Activated T-cell treated with anti-CD3 and anti-CD28 coated beads for 24 hours (primary cell): ENCODE results near the gene RBM18.

Source experiments
- DNase-seq: peaks from one replicate; pipeline ENCODE4 v3.0.0-alpha.2; 2020; ENCODE audit warnings: low read depth

RBM18 gene

DNA sequence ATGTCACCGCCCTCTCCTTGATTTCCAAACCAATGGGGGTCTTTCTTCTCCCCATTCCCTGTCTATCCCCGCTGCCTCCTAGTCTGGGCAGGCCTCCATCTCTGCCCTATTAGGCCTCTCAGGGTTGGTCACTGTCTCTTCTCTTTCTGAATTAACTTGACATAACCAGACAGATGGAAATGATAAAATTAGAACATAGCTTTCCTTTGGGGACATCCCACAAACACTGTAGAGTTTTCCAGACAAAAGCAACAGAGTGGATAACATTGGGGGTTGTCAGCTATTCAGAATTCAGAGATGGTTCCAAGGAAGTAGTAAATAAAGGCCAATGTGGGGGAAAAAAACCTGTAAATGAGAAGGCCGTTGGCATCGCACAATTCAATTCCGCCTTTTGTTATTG is 60.6 kb downstream of the RBM18 start:
- no peak for DNase-seq

DNA sequence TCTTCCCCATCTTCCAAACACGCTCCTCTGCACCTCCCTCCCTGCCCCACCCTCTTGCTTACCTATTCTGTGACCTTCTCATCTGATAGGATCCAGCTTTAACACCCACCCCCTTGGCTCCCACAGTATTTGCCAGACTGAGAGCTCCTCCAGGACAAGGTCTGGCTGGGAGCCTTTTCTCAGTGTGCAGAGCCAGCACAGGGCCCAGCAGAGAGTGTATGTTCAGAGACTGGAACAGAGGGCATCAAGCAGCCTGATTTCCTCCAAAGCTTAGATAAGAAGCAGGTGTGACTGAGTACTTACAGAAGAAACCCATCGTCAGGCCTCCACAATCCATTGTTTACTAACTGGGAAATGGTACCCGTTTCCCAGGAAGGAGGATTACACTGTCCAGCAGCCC is 62.5 kb downstream of the RBM18 start:
- DNase-seq, result no peak

DNA sequence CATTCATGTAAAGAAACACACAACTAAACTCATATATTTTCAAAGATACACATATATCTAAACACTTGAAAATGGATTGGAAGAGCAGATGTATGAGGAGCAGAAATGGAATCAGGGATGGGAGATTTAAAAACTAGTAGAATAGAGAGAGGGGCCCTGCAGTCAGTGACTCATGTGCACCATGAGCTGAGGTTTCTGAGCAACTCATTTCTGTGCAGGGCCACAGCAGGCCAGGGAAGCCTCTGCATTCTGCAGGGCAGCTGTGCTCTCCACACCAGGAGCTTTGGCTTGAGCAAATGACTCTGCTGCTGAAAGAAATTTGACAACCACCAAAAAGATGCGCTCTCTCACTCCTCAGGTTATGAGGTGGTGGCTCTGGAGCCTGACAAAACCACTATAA is 63.0 kb downstream of the RBM18 start:
- DNase-seq, result no peak

DNA sequence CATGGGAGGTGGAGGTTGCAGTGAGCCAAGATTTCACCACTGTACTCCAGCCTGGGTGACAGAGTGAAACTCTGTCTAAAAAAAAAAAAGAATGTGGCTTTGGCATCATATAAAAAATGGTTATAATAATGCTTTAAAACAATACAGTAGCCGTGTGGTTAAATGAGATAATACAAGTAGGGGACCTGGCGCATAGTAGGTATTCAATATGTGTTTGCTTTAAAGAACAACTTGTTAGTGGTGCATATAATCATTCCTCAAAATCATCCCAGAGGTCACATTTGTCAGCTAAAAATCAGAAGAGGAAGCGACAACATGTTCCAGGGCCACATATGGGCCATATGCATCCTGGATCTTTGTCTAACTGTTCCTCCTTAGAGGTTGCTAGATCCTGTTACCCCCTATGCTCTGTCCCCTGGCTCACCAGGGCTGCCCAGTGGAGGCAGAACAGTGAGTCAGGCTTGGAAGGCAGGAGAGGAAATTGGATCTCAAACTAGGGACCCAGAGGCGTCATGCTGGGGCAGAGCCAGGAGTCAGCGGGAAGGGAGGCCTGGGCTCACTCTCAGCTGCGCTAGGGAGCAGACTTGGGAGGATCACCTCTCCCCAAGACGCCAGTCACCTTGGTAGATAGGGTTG is 63.6 kb downstream of the RBM18 start:
- DNase-seq, result no peak

DNA sequence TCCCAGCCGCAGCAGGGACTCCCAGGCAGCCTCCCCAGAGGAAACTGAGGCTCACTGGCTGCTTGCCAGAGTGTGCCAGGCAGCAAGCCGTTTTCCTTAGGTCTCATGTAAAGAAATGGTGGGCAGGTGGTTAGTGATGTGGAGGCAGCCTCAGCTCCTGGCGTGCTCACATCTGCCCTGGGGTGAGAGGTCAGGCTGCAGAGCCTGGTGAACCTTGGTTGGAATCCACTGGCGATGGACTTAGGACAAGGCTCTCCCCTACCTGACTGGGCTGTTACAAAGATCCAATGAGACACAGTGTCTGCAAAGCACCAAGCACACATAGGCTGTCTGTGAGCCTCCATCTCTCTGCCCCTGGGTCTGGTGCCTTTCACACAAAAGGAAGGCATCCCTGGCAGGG is 66.8 kb downstream of the RBM18 start:
- no peak for DNase-seq

GRCh38 chr9:122197426-122197825 is 67.2 kb downstream of the RBM18 start:
- no peak for DNase-seq

- no peak for DNase-seq
Measured at GRCh38 chr9:122195875-122196274, 68.8 kb downstream of the RBM18 start.

GRCh38 chr9:122193651-122194050 is 71.0 kb downstream of the RBM18 start:
- no peak for DNase-seq

DNA sequence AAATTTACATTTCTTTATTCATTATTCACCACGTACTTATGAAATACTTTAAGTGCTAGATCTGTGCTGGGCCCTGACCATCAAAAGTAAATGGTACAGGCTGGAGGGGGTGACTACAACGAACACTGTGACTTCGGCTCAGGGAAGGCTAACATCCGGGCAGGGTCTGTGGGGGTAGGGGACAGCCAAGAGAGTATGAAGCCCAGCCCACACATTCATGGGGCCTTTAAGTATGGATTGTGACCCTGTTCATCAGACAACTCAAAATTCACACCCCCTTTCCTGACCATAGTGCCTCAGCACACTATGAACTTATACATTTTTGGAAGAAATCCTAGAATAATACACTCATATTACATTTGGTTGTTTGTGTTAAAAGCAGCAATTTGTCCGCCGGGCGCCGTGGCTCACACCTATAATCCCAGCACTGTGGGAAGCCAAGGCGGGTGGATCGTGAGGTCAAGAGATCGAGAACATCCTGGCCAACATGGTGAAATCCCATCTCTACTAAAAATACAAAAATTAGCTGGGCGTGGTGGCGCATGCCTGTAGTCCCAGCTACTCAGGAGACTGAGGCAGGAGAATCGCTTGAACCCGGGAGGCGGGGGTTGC is 71.6 kb downstream of the RBM18 start:
- no peak for DNase-seq

GRCh38 chr9:122192261-122192875 is 72.3 kb downstream of the RBM18 start:
- no peak for DNase-seq

DNA sequence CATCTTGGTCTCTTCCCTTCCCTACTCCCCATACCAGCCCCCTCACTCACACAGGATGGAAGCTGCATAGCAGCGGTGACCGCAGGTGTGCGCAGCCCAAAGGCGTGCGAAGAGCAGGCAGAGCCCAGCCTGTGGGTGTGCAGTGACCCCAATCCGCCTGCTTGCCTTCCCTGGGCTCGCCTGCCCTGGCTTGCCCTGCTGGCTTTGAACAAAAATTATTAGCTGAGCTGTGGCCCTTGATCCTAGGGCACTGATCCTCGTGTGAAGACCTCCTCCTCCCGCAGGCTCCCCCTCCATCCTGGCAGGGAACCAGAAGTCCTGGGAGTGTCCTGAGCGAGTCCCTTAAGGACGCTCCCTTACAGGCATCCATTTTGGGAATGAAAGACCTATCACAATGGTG is 73.1 kb downstream of the RBM18 start:
- no peak for DNase-seq

DNA sequence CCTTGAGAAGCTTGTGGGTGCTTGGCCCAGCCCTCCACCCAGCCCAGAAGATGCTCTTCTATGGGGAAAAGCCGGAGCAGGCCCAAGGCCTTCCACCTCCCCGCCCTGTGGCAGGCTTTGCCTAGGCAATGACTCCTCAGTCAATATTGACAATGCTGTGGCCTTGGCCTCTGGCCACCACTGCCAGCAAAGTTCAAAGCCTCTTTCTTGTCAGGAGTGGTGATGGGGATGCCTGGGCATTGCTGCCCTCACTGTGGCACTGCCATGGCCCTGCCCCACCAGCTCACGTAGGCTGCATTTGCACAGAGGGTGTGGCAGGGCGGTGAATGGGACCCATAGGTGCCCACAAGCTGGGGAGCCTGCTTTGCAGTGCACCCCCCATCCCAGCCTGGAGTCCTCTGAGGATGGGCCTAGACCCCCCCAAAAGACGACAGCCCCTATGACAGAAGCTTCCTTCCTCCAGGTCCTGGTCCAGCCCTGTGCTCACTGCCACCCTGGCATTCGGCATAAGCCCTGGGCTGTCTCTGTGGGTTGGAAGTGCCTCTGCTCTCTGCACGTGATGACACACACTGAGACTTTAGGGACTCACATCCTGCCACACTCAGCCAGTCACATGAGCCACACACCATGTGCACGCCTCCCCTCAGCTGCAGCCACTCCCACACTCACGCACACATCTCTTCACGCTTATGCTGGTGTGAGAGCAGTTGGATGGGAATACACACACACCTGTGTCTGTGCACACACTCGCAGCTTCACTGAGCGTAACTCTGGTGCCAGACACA is 73.9 kb downstream of the RBM18 start:
- DNase-seq, result no peak

GRCh38 chr9:122188369-122188768 is 76.3 kb downstream of the RBM18 start:
- no peak for DNase-seq
